ENCODE data around the gene CUEDC2. TPM values are rescaled to one million over a fixed set of nuclear protein-coding genes. Genes with fewer than 3 reads are reported as not detected.

Gene CUEDC2
- total and polyA plus RNA-seq, 10 of the 15 experiments (the other 5 are each of a cell fraction or from before 2014, with no cell fraction given) = 20.4 to 121 (median 75.0) TPM

MicroRNAs within 50 kb of the gene (microRNA counts, 767-probe panel; counts per million panel counts)
- microRNA hsa-miR-146b-3p (784 counts per million, percentile 18 among the panel's probes with 10 or more counts), microRNA hsa-miR-146b-5p (2,083 counts per million, percentile 77 among the panel's probes with 10 or more counts)

Small RNA genes lying within 50 kb of the gene (microRNA-seq; reads per million reads assigned to microRNA genes)
- 317 reads per million, percentile 82 among the genes with 10 or more reads in this experiment for gene MIR146B

Small RNA genes lying within 50 kb of the gene (small RNA-seq; reads per million reads assigned to genes)
- gene MIR146B = 8,129 reads per million, percentile 100 among the genes with 10 or more reads in this experiment

Other genes with a start within 250 kb of the CUEDC2 start
Only the 7 nearest of the 10 such genes appear.
- gene GBF1, start 187.0 kb downstream of the CUEDC2 start, total RNA-seq (2014; rRNA removed) = 21.4 and 23.0 TPM in 2 replicates
- 13.3 and 13.8 TPM in 2 replicates for gene GBF1, start 187.0 kb downstream of the CUEDC2 start, total RNA-seq (2014; rRNA removed; fragmentation: Illumina TruSeq; extraction: Trizol)
- 38.8 and 42.0 TPM in 2 replicates for gene GBF1, start 187.0 kb downstream of the CUEDC2 start, total RNA-seq (2021)
- 6.5 and 20.7 TPM in 2 replicates for gene GBF1, start 187.0 kb downstream of the CUEDC2 start, polyA plus RNA-seq (2011; rRNA removed)
- gene GBF1, start 187.0 kb downstream of the CUEDC2 start, polyA plus RNA-seq (2014; fragmentation: Illumina TruSeq; extraction: Trizol) = 25.5 and 30.4 TPM in 2 replicates
- gene GBF1, start 187.0 kb downstream of the CUEDC2 start, polyA plus RNA-seq (2014; fragmentation: Nextera tagmentation; extraction: Ambion mirVana) = 1 to 10 TPM in 1 of 2 experiments, under 1 TPM in 1; 0.82 to 1.2 TPM
- gene GBF1, start 187.0 kb downstream of the CUEDC2 start, polyA plus RNA-seq (2014; rRNA removed) = 19.6 and 24.3 TPM in 2 replicates
- 10 to 100 TPM; 29.5 to 35.6 TPM for gene GBF1, start 187.0 kb downstream of the CUEDC2 start, polyA plus RNA-seq (2016; fragmentation: Nextera tagmentation; extraction: Ambion mirVana)
- gene NFKB2, start 36.9 kb downstream of the CUEDC2 start, total RNA-seq (2014; rRNA removed) = 108 and 111 TPM in 2 replicates
- 42.4 and 43.7 TPM in 2 replicates for gene NFKB2, start 36.9 kb downstream of the CUEDC2 start, total RNA-seq (2014; rRNA removed; fragmentation: Illumina TruSeq; extraction: Trizol)
- 144 and 145 TPM in 2 replicates for gene NFKB2, start 36.9 kb downstream of the CUEDC2 start, total RNA-seq (2021)
- gene NFKB2, start 36.9 kb downstream of the CUEDC2 start, polyA plus RNA-seq (2011; rRNA removed) = 62.4 and 113 TPM in 2 replicates
- 49.9 and 56.4 TPM in 2 replicates for gene NFKB2, start 36.9 kb downstream of the CUEDC2 start, polyA plus RNA-seq (2014; fragmentation: Illumina TruSeq; extraction: Trizol)
- gene NFKB2, start 36.9 kb downstream of the CUEDC2 start, polyA plus RNA-seq (2014; fragmentation: Nextera tagmentation; extraction: Ambion mirVana) = 1 to 10 TPM in 1 of 2 experiments, under 1 TPM in 1; 0.56 to 1.3 TPM
- gene NFKB2, start 36.9 kb downstream of the CUEDC2 start, polyA plus RNA-seq (2014; rRNA removed) = 109 and 119 TPM in 2 replicates
- 10 to 100 TPM; 31.4 to 32.0 TPM for gene NFKB2, start 36.9 kb downstream of the CUEDC2 start, polyA plus RNA-seq (2016; fragmentation: Nextera tagmentation; extraction: Ambion mirVana)
- gene PSD, start 13.8 kb downstream of the CUEDC2 start, total RNA-seq (2014; rRNA removed) = 0.11 and 0.27 TPM in 2 replicates
- 0.09 and 0.18 TPM in 2 replicates for gene PSD, start 13.8 kb downstream of the CUEDC2 start, total RNA-seq (2014; rRNA removed; fragmentation: Illumina TruSeq; extraction: Trizol)
- gene PSD, start 13.8 kb downstream of the CUEDC2 start, total RNA-seq (2021) = 0.16 and 0.56 TPM in 2 replicates
- gene PSD, start 13.8 kb downstream of the CUEDC2 start, polyA plus RNA-seq (2011; rRNA removed) = 0.41 and 0.55 TPM in 2 replicates
- gene PSD, start 13.8 kb downstream of the CUEDC2 start, polyA plus RNA-seq (2014; fragmentation: Illumina TruSeq; extraction: Trizol) = 0.16 TPM in 1 of 2 replicates, not detected in the other
- gene PSD, start 13.8 kb downstream of the CUEDC2 start, polyA plus RNA-seq (2014; fragmentation: Nextera tagmentation; extraction: Ambion mirVana) = not detected
- gene PSD, start 13.8 kb downstream of the CUEDC2 start, polyA plus RNA-seq (2014; rRNA removed) = 0.25 and 0.77 TPM in 2 replicates
- gene PSD, start 13.8 kb downstream of the CUEDC2 start, polyA plus RNA-seq (2016; fragmentation: Nextera tagmentation; extraction: Ambion mirVana) = 1 to 10 TPM; 1.7 to 2.0 TPM
- 13.8 and 14.4 TPM in 2 replicates for gene FBXL15, start 11.7 kb downstream of the CUEDC2 start, total RNA-seq (2014; rRNA removed)
- gene FBXL15, start 11.7 kb downstream of the CUEDC2 start, total RNA-seq (2014; rRNA removed; fragmentation: Illumina TruSeq; extraction: Trizol) = 1.8 and 1.9 TPM in 2 replicates
- gene FBXL15, start 11.7 kb downstream of the CUEDC2 start, total RNA-seq (2021) = 13.5 and 14.7 TPM in 2 replicates
- 1.3 and 3.1 TPM in 2 replicates for gene FBXL15, start 11.7 kb downstream of the CUEDC2 start, polyA plus RNA-seq (2011; rRNA removed)
- 0.11 and 0.54 TPM in 2 replicates for gene FBXL15, start 11.7 kb downstream of the CUEDC2 start, polyA plus RNA-seq (2014; fragmentation: Illumina TruSeq; extraction: Trizol)
- gene FBXL15, start 11.7 kb downstream of the CUEDC2 start, polyA plus RNA-seq (2014; fragmentation: Nextera tagmentation; extraction: Ambion mirVana) = under 1 TPM; 0.13 to 0.66 TPM
- 12.6 and 15.3 TPM in 2 replicates for gene FBXL15, start 11.7 kb downstream of the CUEDC2 start, polyA plus RNA-seq (2014; rRNA removed)
- gene FBXL15, start 11.7 kb downstream of the CUEDC2 start, polyA plus RNA-seq (2016; fragmentation: Nextera tagmentation; extraction: Ambion mirVana) = 10 to 100 TPM; 19.5 to 21.3 TPM
- gene C10orf95, start 19.0 kb upstream of the CUEDC2 start, total RNA-seq (2014; rRNA removed) = 0.60 and 1.1 TPM in 2 replicates
- 0.09 TPM in 1 of 2 replicates, not detected in the other for gene C10orf95, start 19.0 kb upstream of the CUEDC2 start, total RNA-seq (2014; rRNA removed; fragmentation: Illumina TruSeq; extraction: Trizol)
- gene C10orf95, start 19.0 kb upstream of the CUEDC2 start, total RNA-seq (2021) = 0.19 and 0.33 TPM in 2 replicates
- 0.06 and 0.11 TPM in 2 replicates for gene C10orf95, start 19.0 kb upstream of the CUEDC2 start, polyA plus RNA-seq (2011; rRNA removed)
- 0.29 TPM in 2 replicates for gene C10orf95, start 19.0 kb upstream of the CUEDC2 start, polyA plus RNA-seq (2014; fragmentation: Illumina TruSeq; extraction: Trizol)
- gene C10orf95, start 19.0 kb upstream of the CUEDC2 start, polyA plus RNA-seq (2014; fragmentation: Nextera tagmentation; extraction: Ambion mirVana) = under 1 TPM; 0.06 to 0.07 TPM
- gene C10orf95, start 19.0 kb upstream of the CUEDC2 start, polyA plus RNA-seq (2014; rRNA removed) = 0.49 and 0.65 TPM in 2 replicates
- gene C10orf95, start 19.0 kb upstream of the CUEDC2 start, polyA plus RNA-seq (2016; fragmentation: Nextera tagmentation; extraction: Ambion mirVana) = under 1 TPM; 0.34 to 0.63 TPM
- gene ACTR1A, start 70.1 kb upstream of the CUEDC2 start, total RNA-seq (2014; rRNA removed) = 74.7 and 78.7 TPM in 2 replicates
- gene ACTR1A, start 70.1 kb upstream of the CUEDC2 start, total RNA-seq (2014; rRNA removed; fragmentation: Illumina TruSeq; extraction: Trizol) = 59.9 and 61.5 TPM in 2 replicates
- 78.4 and 80.0 TPM in 2 replicates for gene ACTR1A, start 70.1 kb upstream of the CUEDC2 start, total RNA-seq (2021)
- 67.2 and 97.2 TPM in 2 replicates for gene ACTR1A, start 70.1 kb upstream of the CUEDC2 start, polyA plus RNA-seq (2011; rRNA removed)
- gene ACTR1A, start 70.1 kb upstream of the CUEDC2 start, polyA plus RNA-seq (2014; fragmentation: Illumina TruSeq; extraction: Trizol) = 58.3 and 77.9 TPM in 2 replicates
- gene ACTR1A, start 70.1 kb upstream of the CUEDC2 start, polyA plus RNA-seq (2014; fragmentation: Nextera tagmentation; extraction: Ambion mirVana) = 10 to 100 TPM; 43.0 to 54.5 TPM
- 82.8 and 93.5 TPM in 2 replicates for gene ACTR1A, start 70.1 kb upstream of the CUEDC2 start, polyA plus RNA-seq (2014; rRNA removed)
- gene ACTR1A, start 70.1 kb upstream of the CUEDC2 start, polyA plus RNA-seq (2016; fragmentation: Nextera tagmentation; extraction: Ambion mirVana) = 100 to 1,000 TPM; 107 to 110 TPM
- gene SUFU, start 71.4 kb upstream of the CUEDC2 start, total RNA-seq (2014; rRNA removed) = 1.3 and 1.5 TPM in 2 replicates
- 0.94 and 1.1 TPM in 2 replicates for gene SUFU, start 71.4 kb upstream of the CUEDC2 start, total RNA-seq (2014; rRNA removed; fragmentation: Illumina TruSeq; extraction: Trizol)
- 5.6 and 7.7 TPM in 2 replicates for gene SUFU, start 71.4 kb upstream of the CUEDC2 start, total RNA-seq (2021)
- gene SUFU, start 71.4 kb upstream of the CUEDC2 start, polyA plus RNA-seq (2011; rRNA removed) = 1.7 and 2.8 TPM in 2 replicates
- gene SUFU, start 71.4 kb upstream of the CUEDC2 start, polyA plus RNA-seq (2014; fragmentation: Illumina TruSeq; extraction: Trizol) = 3.8 and 4.0 TPM in 2 replicates
- gene SUFU, start 71.4 kb upstream of the CUEDC2 start, polyA plus RNA-seq (2014; fragmentation: Nextera tagmentation; extraction: Ambion mirVana) = under 1 TPM; 0.68 to 0.84 TPM
- 2.6 and 3.7 TPM in 2 replicates for gene SUFU, start 71.4 kb upstream of the CUEDC2 start, polyA plus RNA-seq (2014; rRNA removed)
- gene SUFU, start 71.4 kb upstream of the CUEDC2 start, polyA plus RNA-seq (2016; fragmentation: Nextera tagmentation; extraction: Ambion mirVana) = 1 to 10 TPM; 2.2 to 3.1 TPM